ENCODE data around the gene KCND3. TPM values are rescaled to one million over a fixed set of nuclear protein-coding genes. Genes with fewer than 3 reads are reported as not detected.

The KCND3 gene
- total RNA-seq, 1 donor from 2014 or later: 0.99 TPM

GRCh38 chr1:111723091-111723806 lies 266.2 kb downstream of the KCND3 start:
- no peak for DNase-seq

GRCh38 chr1:111720977-111721786 lies 268.3 kb downstream of the KCND3 start:
- no peak for DNase-seq

Small RNA genes within 50 kb of the gene (small RNA-seq; reads per million reads assigned to genes)
- gene INKA2 (ENCODE audit: low replicate concordance): 0.33 reads per million, percentile 37 among the genes with 10 or more reads in this experiment

Other genes with a start within 250 kb of the KCND3 start
- gene DDX20, start 233.8 kb downstream of the KCND3 start, total RNA-seq: 12.8 TPM

All from skin of body (tissue), 3 donors.